ENCODE data around the gene ST3GAL4. TPM values are rescaled to one million over a fixed set of nuclear protein-coding genes. Genes with fewer than 3 reads are reported as not detected.

ST3GAL4 gene
- total RNA-seq, 1 donor from 2014 or later: 72.4 TPM

DNA sequence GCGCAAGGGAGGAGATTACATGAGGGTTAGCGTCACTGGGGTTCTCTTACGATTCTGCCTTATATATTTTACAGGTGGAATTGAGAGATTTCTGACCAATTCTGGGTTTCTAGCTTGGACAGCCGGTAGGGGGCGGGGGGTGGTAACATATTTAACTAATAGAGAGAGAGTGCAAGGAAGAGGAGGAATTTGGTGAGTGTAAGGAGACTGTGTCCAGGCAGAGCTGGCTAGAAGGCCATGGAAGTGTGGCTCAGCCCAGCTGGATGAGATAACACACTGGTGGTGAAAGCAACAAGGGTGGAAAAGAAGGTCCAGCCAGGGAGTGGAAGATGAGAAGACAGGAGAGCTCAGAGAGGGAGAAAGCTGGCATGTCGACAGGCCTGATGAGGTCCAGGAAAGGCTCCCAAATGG lies 56.5 kb downstream of the ST3GAL4 start:
- intact Hi-C loops (cut with DNase I): no loop called here
- DNase-seq (ENCODE audit: low spot score) (no peak), ATAC-seq (no peak)

DNA sequence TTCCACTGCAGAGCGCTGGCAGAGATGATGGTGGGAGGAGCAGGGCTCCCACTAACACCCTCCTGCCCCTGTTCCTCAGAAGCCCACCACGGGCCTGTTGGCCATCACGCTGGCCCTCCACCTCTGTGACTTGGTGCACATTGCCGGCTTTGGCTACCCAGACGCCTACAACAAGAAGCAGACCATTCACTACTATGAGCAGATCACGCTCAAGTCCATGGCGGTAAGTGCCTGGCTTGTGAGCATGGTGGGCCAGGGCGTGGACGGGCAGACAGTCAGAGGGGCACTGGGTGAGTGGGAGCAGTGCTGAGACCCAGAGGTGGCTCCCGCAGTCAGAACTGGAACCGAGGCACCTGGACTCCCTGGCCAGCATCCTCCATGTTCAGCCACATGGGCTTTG lies 57.9 kb downstream of the ST3GAL4 start:
- intact Hi-C loops (cut with DNase I): no loop called here
- ATAC-seq (no peak), DNase-seq (ENCODE audit: low spot score) (no peak)

DNA sequence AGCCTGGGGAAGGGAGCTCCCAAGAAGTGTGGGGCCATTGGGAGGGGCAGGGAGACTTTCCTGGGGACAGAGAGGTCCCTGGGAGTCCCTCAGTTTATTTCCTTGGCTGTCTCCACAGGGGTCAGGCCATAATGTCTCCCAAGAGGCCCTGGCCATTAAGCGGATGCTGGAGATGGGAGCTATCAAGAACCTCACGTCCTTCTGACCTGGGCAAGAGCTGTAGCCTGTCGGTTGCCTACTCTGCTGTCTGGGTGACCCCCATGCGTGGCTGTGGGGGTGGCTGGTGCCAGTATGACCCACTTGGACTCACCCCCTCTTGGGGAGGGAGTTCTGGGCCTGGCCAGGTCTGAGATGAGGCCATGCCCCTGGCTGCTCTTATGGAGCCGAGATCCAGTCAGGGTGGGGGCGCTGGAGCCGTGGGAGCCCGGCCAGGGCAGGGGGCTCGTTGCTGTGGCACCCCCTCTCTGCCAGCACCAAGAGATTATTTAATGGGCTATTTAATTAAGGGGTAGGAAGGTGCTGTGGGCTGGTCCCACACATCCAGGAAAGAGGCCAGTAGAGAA lies 58.4 kb downstream of the ST3GAL4 start:
- no peak for ATAC-seq
- no peak for DNase-seq (ENCODE audit: low spot score)
- intact Hi-C loops (cut with DNase I): no loop called here

DNA sequence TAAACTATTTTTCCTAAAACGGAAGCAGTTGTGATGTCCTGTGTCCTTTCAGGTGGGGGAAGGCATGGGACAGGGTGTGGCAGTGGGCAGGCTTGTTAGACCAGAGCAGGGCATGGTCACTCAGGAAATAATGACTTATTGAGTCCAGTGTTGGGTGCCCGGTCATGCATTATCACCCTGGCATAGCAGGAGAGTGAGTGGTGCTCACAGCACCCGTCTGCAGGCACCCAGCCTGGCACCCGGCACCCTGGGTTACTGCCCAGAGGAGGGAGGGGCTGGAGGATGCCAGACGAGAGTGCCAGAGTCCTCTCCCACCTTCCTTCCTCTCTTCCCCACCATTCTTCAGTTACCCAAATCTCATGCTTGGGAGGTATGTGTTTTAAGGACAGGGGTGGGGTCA lies 59.1 kb downstream of the ST3GAL4 start:
- DNase-seq (ENCODE audit: low spot score): no peak
- no peak for ATAC-seq

DNA sequence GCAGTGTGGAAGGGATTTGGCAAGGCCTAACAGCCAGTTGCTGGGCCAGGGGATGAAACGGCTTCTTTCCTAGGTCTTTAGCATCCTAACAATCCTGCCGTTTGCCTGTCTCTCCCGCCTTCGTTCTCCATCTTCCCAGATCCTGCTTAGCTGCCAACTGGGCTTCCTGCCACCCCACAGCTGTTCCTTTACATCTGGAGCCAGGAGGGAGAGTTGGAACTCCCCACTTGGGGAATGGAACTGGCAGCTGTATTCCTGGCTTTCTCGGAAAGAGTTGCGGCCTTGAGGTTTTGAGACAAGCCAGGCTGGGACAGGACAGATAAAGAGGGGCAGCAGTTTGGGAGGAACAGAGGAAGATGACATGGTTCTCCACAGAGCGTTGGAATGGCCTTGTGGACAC lies 59.6 kb downstream of the ST3GAL4 start:
- peak; percentile 71 for ATAC-seq
- intact Hi-C loops (cut with DNase I): no loop called here
- DNase-seq (ENCODE audit: low spot score): peak; percentile 93

More for the DNA sequence above, 59.1 kb downstream of the ST3GAL4 start:
- intact Hi-C loops (cut with DNase I): no loop called here

DNA sequence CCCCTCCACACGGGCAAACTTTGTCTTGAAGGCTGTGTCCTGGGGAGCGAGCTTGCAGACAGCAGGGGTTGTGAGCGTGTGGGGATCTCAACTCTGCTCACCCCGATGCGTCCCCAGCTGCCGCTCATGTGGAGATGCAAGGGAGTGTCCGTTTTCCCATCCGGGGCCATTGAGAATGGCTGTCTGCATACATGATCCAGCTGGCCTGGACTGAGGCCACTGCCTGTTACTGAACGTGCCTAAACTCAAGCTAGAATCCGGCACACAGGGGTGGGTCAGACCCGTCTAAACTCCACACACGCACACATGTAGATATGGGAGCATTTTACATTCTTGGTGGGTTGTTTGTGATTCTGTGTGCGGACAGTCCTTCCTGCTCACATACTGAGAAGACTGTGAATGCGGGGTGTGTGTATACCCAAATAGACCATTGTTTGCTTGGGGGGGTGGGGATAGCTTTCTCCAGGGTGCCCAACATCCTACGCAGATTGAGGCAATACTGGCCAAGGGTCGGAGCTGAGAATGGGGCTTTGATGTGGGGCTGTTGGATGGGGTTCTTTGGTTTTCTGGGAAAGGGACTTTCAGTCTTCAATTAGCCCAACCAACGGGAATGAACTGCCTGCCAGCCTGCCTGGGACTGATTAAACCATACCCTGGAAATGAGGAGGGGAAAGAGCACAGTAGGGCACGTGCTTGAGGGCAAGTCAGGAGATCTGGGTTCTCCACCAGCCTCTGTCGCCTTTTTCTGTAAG lies 60.4 kb downstream of the ST3GAL4 start:
- intact Hi-C loops (cut with DNase I): no loop called here
- ATAC-seq (peak; percentile 52), DNase-seq (ENCODE audit: low spot score) (no peak)

DNA sequence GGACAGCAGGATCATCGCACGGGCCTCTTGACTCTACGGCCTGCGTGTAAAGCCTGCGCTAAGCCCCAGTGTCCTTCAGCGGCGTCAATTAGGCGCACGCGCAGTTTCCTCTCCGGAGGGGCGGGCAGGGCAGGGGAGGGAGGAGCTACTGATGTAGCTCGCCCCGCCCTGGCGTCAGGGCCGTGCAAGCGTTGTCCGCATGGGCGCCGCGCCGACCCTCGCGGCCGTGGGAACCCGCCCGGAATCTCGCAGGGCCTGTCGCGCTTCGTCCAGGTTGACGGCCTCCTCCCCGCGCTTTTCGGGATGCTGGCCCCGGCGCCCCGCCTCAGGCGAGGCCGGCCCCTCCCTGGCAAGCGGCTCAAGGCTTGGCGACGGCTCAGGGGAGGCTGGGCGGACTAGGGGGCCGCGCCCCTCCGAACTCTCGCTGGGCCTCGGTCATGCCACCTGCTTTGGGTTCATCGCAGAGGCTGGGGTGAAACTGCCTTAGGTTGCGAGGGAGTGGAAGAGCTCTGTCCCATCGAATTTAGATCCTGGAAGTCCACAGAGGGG lies 61.1 kb downstream of the ST3GAL4 start:
- peak; percentile 85 for ATAC-seq
- DNase-seq (ENCODE audit: low spot score): peak; percentile 95
- intact Hi-C loops (cut with DNase I): no loop called here

DNA sequence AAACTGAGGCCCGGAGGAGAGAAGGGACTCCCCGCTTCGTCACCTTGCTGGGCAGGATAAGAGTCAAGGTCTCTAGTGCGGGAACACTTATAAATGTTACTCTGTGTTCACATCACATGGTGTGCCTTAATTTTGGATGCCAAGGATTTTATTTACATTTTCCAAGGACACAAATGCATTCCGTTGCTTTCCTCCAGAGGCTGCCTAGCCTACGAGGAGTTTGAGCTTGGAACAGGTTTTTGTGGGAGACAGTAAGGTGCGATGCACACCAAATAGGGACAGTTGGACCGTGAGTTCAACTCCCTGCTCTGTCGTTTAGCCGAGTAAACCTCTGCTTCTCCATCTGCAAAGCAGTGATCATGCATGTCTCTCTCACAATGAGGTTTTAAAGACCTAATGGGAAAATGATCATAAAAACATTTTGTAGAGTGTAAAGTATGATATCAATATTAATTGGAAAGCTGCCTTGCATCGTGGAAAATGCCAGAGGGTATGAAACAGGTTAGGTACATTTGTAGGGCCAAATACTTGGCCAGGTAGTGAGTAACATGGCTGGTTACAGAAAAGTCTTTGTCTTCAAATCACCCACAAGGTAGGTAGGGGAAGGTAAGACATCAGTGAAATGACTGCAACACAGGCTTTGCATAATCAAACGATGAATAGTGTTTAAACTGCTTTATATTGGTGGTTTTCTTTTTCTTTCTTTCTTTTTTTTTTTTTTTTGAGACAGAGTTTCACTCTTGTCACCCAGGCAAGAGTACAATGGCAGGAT lies 61.8 kb downstream of the ST3GAL4 start:
- DNase-seq (ENCODE audit: low spot score) (no peak), ATAC-seq (no peak)
- intact Hi-C loops (cut with DNase I): no loop called here

DNA sequence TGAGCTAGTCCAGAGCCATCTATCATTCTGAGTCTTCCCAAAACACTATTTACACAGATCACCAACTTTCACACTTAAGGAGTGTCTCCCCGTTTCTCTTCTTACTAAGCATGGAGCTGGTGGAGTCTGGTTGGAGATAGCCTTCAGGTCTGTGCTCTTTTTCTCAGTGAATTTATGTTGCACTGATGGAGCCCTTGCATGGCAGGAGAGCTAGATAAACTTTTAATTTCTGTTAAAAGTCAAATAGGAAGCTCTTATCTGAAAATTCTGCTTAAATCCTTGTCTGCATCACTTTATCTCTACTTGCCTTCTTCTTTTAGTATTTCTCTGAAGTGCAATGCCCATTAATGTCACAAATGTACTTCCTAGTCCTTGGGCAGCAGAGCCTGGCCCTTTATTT lies 63.4 kb downstream of the ST3GAL4 start:
- ATAC-seq (no peak), DNase-seq (ENCODE audit: low spot score) (no peak)
- intact Hi-C loops (cut with DNase I): no loop called here

DNA sequence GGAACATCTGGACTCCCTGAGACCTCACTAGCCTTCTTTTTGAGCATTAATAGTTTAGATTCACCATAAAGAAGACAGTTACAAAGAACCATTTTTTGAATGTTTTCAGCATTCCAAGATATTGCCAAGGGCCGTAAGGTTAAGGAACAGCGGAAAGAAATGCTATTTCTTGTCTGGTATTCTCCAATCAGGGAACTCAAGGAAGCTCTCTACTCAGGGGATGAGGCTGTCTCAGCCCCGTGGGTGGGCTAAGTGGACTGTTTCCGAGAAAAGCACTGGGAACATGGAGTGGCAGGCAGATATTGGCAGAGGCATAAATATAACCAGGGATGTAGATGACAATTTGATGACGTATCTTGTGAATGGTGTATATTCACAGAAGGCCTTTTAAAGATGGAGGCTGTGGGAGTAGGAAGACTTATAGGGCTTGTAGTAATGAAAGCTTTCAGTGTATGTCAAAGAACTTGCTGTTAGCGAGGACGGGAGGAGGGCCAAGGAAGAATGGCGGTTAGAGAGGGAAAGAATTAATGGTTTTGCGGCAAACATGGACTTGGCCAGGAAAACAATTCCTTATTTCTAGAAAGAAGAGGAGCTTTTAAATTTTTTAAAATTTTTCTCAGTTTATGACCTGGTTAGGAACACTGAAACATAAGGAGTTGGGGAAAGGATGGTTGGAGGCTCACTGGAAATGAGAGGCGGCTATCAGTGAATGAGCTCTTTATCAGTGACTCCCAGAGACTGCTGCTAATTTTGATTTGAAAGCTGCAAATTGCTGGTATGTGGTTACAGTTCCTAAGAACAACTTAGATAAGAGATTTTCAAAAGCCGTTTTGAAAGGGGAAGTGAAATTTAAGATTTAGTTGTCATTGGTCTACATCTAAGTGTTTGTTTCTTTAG lies 64.6 kb downstream of the ST3GAL4 start:
- ATAC-seq: peak; percentile 52
- intact Hi-C loops (cut with DNase I): no loop called here
- DNase-seq (ENCODE audit: low spot score): no peak

DNA sequence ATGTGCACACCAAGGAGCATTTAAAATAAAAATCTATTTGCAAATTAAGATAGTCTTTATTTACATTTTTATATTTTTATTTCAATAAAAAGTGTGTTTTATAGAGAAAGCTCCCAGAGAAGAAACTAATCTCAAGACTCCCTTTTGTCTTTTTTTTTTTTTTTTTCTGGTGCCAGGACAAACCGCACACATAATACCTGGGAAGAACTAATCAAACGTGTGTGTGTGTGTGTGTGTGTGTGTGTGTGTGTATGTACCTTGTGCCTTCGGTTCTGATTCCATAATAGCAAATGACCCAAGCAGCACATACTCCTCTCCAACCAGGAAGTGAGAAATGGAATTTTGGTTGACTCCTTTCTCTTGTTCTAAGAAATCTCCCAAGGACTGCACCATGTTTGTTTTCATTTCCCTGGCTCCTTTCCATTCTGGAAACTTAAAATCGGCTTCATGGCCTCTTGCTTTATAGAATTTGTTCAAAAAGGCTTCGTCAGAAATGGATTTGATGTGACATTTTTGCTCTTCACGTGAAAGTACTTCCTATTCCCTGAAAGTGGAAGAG lies 65.3 kb downstream of the ST3GAL4 start:
- no peak for DNase-seq (ENCODE audit: low spot score)
- no peak for ATAC-seq
- intact Hi-C loops (cut with DNase I): no loop called here

DNA sequence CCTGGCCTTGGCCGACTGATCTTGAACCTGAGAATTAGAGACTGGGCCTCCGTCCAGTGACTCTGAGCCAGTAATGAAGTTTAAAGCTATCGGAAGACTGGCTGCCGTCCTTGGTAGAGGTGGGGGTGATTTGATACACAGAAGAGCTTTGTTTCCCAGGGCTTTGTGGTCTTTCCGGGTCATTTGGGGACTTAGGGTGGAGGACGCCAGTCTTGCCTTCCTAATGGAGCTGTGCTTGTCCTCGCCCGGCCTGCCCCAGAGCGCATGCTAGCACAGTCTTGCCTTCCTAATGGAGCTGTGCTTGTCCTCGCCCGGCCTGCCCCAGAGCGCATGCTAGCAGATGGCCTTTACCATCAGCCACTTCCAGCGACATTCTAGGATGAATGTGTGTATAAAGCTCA lies 65.8 kb downstream of the ST3GAL4 start:
- ATAC-seq (peak; percentile 13), DNase-seq (ENCODE audit: low spot score) (no peak)
- intact Hi-C loops (cut with DNase I): no loop called here

DNA sequence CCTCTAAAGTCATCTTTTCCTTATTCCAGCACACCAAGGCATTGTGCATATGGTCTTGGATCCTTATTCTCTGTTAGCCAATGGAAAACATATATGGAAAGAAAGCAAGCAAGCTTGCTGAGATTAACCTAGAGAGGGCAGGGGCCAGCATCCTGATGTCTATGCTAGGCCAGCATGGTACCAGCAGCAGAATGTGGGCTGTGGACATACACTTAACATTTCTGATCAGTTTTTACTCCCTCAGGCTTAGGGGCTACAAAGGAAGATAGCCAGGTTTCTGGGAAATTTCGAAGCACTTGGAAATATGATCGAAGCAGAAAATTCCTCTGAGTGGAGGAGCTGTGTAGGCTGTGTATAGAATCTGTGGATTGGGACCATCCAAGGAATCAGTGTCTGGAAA lies 67.0 kb downstream of the ST3GAL4 start:
- DNase-seq (ENCODE audit: low spot score) (no peak), ATAC-seq (no peak)
- intact Hi-C loops (cut with DNase I): no loop called here

DNA sequence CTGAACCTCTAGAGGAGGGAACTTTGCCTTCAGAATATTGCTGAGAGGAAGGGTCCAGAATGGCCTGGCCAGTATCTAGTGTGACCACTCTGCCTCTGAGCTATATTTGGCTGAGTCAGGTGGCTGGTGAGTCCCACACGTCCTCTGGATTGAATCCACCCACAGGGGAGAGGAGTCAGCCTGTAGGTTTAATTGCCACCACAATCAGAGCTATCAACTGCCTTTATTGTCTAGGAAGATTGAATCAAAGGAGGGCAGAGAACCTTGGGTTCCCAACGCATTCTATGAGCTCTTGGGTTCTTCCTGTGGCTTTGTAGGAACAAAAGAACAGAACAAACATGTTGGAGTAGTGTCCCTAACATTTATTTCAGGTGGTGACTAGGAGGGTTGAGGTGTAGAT lies 67.7 kb downstream of the ST3GAL4 start:
- ATAC-seq: no peak
- no peak for DNase-seq (ENCODE audit: low spot score)
- intact Hi-C loops (cut with DNase I): no loop called here

DNA sequence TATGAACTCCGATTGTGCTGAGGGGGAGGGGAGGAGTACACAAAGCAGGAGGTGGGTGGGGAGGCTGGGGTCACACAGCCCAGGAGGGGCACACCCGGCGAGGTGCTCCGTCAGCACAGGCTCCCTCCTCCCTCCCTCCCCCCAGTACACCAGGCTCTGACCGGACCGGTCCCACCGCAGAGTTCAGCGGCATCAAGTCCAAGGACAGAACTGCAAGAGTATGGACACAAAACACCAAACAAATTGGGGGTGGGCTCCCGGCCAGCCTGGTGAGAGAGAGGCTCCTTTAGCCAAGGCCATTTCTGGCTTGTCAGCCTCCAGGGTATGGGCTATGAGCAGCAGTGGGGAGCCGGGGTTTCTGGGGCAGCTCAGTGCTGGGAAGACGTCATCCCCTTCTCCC lies 68.3 kb downstream of the ST3GAL4 start:
- DNase-seq (ENCODE audit: low spot score) (no peak), ATAC-seq (no peak)
- intact Hi-C loops (cut with DNase I): no loop called here

DNA sequence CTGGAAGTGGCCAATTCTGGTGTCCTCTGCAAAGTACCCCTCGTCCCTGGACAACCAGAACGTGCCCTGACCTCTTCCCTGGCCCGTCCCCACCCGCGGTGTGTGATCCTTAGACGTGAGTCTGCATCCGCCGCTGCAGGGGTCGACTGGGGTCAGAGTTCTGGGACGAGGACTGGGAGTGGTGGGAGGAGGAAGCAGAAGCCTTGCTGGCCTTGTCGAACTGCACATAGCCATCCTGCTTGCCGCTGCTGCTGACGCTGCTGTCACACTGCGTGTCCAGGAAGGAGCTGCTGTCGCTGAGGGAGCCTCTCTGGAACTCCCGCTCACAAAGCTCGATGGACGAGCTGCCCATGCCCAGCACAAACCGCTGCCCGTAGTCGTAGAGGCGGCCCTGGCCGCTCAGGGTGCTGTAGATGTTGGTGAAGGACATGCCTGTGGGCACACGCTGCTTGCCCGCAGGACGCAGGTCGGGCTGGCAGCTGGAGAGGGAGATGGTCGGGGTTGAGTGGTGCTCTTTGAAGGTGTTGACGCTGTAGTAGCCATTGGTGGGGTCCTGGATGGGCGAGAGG lies 69.1 kb downstream of the ST3GAL4 start:
- peak; percentile 4 for ATAC-seq
- no peak for DNase-seq (ENCODE audit: low spot score)
- intact Hi-C loops (cut with DNase I): no loop called here

DNA sequence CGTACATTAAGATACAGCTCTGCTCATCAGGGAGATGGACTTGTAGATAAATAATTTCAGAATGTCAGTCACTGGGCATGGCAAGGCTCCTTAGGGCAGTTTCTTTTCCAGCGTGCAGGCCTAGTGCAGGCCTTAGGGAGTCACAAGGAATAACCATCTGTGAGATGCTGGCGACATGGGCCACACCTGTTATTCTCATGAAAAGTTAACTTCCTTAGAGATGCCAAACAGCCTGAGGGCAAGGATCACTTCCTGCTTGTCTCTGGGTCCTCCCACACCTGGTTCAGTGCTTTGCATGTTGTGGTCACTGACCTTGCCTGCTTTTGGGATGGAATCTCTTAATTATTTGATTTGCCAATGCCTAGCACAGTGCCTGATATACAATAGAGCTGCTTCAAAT lies 70.6 kb downstream of the ST3GAL4 start:
- no peak for ATAC-seq
- no peak for DNase-seq (ENCODE audit: low spot score)
- intact Hi-C loops (cut with DNase I): no loop called here

Data from sciatic nerve (tissue), 2 donors.